Measurements from ENCODE around the gene RPTOR. TPM values are rescaled to one million over a fixed set of nuclear protein-coding genes. Genes with fewer than 3 reads are reported as not detected.

RPTOR gene
- total and polyA plus RNA-seq, 2 donors (not counting 3 experiments of a cell fraction or from before 2014, with no cell fraction given): 10.7 to 41.8 TPM

DNA sequence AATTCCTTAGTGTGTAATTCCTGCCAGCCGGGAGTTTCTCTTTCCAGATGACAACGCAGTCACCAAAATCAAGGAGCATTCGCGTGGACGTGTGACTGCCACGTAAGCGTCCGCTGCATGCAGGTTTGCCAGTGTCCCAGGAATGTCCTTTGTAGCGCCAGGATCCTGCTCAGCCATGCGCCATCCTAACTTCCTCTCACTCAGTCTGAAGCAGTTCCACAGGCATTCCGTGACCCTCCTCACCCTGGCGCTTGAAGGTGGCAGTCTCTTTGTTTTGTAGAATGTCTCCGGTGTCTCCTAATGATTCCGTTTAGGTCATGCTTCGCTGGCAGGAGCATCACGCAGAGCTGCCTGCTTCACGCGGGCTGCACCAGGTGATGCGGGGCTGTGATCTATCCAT lies 88.6 kb downstream of the RPTOR start:
- ChIA-PET POLR2A (no interaction called here), CTCF (no interaction called here)
- no peak for DNase-seq (ENCODE audit: low read depth, low spot score)
- TF ChIP-seq MYC (IDR thresholded peaks at IDR 0.05; ENCODE audit: low read depth, low read length): no peak
- no peak for TF ChIP-seq GATA2 (IDR thresholded peaks at IDR 0.05; ENCODE audit: insufficient read depth, insufficient read length, low read depth, low read length)
- no peak for TF ChIP-seq EZH2 (IDR thresholded peaks at IDR 0.05; ENCODE audit: borderline replicate concordance, low read depth, low read length, severe bottlenecking)
- TF ChIP-seq POLR2AphosphoS5 (IDR thresholded peaks at IDR 0.05; ENCODE audit: insufficient read depth, low read depth, low read length): no peak
- FAIRE-seq: no peak
- BruUV-seq (replicated peaks): no TSS peak
- no peaks in the 10 kb centered on the region for H3K9me1 ChIP-seq (replicated peaks; ENCODE audit: control insufficient read depth, extremely low read depth, insufficient read depth, low read length)
- no peak overlapping the region for H3K9ac ChIP-seq (replicated peaks; ENCODE audit: extremely low read depth, insufficient read depth, low read length)
- H3K27ac ChIP-seq (ENCODE audit: insufficient read depth, low read depth, low read length): no peak overlapping the region
- no peaks in the 10 kb centered on the region for H3K27me3 ChIP-seq (ENCODE audit: control insufficient read depth in 2 of 2, insufficient read depth in 2 of 2, low read length in 2 of 2)
- H3K36me3 ChIP-seq (ENCODE audit: control insufficient read depth in 2 of 2, extremely low read depth in 1 of 2, insufficient read depth in 2 of 2, low read length in 2 of 2): no peaks in the 10 kb centered on the region
- H3K4me2 ChIP-seq (ENCODE audit: insufficient read depth, low read length): no peak overlapping the region
- no peaks in the 10 kb centered on the region for H3K9me3 ChIP-seq (replicated peaks; ENCODE audit: control insufficient read depth, insufficient read depth, low read length)
- H3K79me2 ChIP-seq (ENCODE audit: control insufficient read depth, insufficient read depth, low read length): peaks cover 21% of the 10 kb centered on the region
- H2AFZ ChIP-seq (ENCODE audit: low read depth, low read length): no peak overlapping the region
- H3K4me1 ChIP-seq (ENCODE audit: control insufficient read depth, extremely low read depth, insufficient read depth, low read length): no peaks in the 10 kb centered on the region
- dilution Hi-C loops (cut with MboI; ENCODE audit: extremely low pct_ligation_motif_present, low sequenced_read_pairs) (no loop called here), intact Hi-C loops (cut with micrococcal nuclease) (no loop called here)
- H3K4me3 ChIP-seq (replicated peaks in 1 of 3; ENCODE audit: insufficient read depth in 1 of 3, low read depth in 1 of 3, low read length in 3 of 3): no peak overlapping the region
- no peaks in the 10 kb centered on the region for H4K20me1 ChIP-seq (replicated peaks; ENCODE audit: control insufficient read depth, extremely low read depth, insufficient read depth, low read length)

GRCh38 chr17:80633994-80634566 lies 89.4 kb downstream of the RPTOR start:
- Histone ChIP-seq H3K27me3 (ENCODE audit: control insufficient read depth in 2 of 2, insufficient read depth in 2 of 2, low read length in 2 of 2) (no peaks in the 10 kb centered on the region), H3K79me2 (ENCODE audit: control insufficient read depth, insufficient read depth, low read length) (peaks cover 21% of the 10 kb centered on the region), H3K4me3 (replicated peaks in 1 of 3; ENCODE audit: insufficient read depth in 1 of 3, low read depth in 1 of 3, low read length in 3 of 3) (no peak overlapping the region), H3K9me3 (replicated peaks; ENCODE audit: control insufficient read depth, insufficient read depth, low read length) (no peaks in the 10 kb centered on the region), H3K4me1 (ENCODE audit: control insufficient read depth, extremely low read depth, insufficient read depth, low read length) (no peaks in the 10 kb centered on the region), H3K4me2 (ENCODE audit: insufficient read depth, low read length) (no peak overlapping the region), H3K27ac (ENCODE audit: insufficient read depth, low read depth, low read length) (no peak overlapping the region), H3K9me1 (replicated peaks; ENCODE audit: control insufficient read depth, extremely low read depth, insufficient read depth, low read length) (no peaks in the 10 kb centered on the region), H2AFZ (ENCODE audit: low read depth, low read length) (no peak overlapping the region), H3K36me3 (ENCODE audit: control insufficient read depth in 2 of 2, extremely low read depth in 1 of 2, insufficient read depth in 2 of 2, low read length in 2 of 2) (no peaks in the 10 kb centered on the region), H3K9ac (replicated peaks; ENCODE audit: extremely low read depth, insufficient read depth, low read length) (no peak overlapping the region), H4K20me1 (replicated peaks; ENCODE audit: control insufficient read depth, extremely low read depth, insufficient read depth, low read length) (no peaks in the 10 kb centered on the region)
- ChIA-PET POLR2A (no interaction called here), CTCF (no interaction called here)
- dilution Hi-C loops (cut with MboI; ENCODE audit: extremely low pct_ligation_motif_present, low sequenced_read_pairs) (no loop called here), intact Hi-C loops (cut with micrococcal nuclease) (no loop called here)
- BruUV-seq (replicated peaks): no TSS peak
- TF ChIP-seq EZH2 (IDR thresholded peaks at IDR 0.05; ENCODE audit: borderline replicate concordance, low read depth, low read length, severe bottlenecking) (no peak), FOS (IDR thresholded peaks at IDR 0.05; ENCODE audit: borderline replicate concordance, insufficient read depth, low read length) (no peak)
- TF ChIP-seq, protein P1, sequence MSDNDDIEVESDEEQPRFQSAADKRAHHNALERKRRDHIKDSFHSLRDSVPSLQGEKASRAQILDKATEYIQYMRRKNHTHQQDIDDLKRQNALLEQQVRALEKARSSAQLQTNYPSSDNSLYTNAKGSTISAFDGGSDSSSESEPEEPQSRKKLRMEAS (IDR thresholded peaks at IDR 0.05; ENCODE audit: insufficient read depth, insufficient read length): no peak
- TF ChIP-seq, protein P2, sequence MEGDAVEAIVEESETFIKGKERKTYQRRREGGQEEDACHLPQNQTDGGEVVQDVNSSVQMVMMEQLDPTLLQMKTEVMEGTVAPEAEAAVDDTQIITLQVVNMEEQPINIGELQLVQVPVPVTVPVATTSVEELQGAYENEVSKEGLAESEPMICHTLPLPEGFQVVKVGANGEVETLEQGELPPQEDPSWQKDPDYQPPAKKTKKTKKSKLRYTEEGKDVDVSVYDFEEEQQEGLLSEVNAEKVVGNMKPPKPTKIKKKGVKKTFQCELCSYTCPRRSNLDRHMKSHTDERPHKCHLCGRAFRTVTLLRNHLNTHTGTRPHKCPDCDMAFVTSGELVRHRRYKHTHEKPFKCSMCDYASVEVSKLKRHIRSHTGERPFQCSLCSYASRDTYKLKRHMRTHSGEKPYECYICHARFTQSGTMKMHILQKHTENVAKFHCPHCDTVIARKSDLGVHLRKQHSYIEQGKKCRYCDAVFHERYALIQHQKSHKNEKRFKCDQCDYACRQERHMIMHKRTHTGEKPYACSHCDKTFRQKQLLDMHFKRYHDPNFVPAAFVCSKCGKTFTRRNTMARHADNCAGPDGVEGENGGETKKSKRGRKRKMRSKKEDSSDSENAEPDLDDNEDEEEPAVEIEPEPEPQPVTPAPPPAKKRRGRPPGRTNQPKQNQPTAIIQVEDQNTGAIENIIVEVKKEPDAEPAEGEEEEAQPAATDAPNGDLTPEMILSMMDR (IDR thresholded peaks at IDR 0.05; ENCODE audit: extremely low read depth in 1 of 2, insufficient read depth in 1 of 2, low read depth in 1 of 2, low read length in 2 of 2): no peak
- DNase-seq (ENCODE audit: low read depth, low spot score) (no peak), FAIRE-seq (no peak)

All from endothelial cell of umbilical vein (primary cell).